Activated naive CD4-positive, alpha-beta T cell treated with anti-CD3 and anti-CD28 coated beads, Interleukin-2, amount 50 U/mL, for 72 hours (primary cell): ENCODE measurements around the gene STARD4. TPM values are rescaled to one million over a fixed set of nuclear protein-coding genes. Genes with fewer than 3 reads are reported as not detected.

Source experiments
- ATAC-seq, 2 donors: fragments of 150-1000 bp; cut with Tn5 transposase; 2 replicates each; pipeline ENCODE4 v1.10.0; 2021; ENCODE audit warnings: mild to moderate bottlenecking in 2 of 2, moderate library complexity in 2 of 2
- DNase-seq, 2 donors: peaks; one replicate each; pipeline ENCODE4 v3.0.0; 2021 to 2022; ENCODE audit warnings: low spot score in 2 of 2
- H3K27ac Mint-ChIP-seq, 2 donors: one replicate each; pipeline ENCODE4 v1.8.0; 2022; ENCODE audit warnings: mild to moderate bottlenecking in 2 of 2, mixed read lengths in 2 of 2
- H3K36me3 Mint-ChIP-seq, 2 donors: one replicate each; pipeline ENCODE4 v1.8.0; 2022; ENCODE audit warnings: mixed read lengths in 2 of 2
- H3K9me3 Mint-ChIP-seq, 2 donors: one replicate each; pipeline ENCODE4 v1.8.0; 2022; ENCODE audit warnings: mixed read lengths in 2 of 2
- total RNA-seq, 2 donors: library from RNA; stranded (reverse); gene quantifications; one replicate each; pipeline ENCODE4 v1.2.3, GENCODE V29; 2022

The STARD4 gene
- total RNA-seq, 2 donors from 2014 or later: 43.0 to 108 TPM

DNA sequence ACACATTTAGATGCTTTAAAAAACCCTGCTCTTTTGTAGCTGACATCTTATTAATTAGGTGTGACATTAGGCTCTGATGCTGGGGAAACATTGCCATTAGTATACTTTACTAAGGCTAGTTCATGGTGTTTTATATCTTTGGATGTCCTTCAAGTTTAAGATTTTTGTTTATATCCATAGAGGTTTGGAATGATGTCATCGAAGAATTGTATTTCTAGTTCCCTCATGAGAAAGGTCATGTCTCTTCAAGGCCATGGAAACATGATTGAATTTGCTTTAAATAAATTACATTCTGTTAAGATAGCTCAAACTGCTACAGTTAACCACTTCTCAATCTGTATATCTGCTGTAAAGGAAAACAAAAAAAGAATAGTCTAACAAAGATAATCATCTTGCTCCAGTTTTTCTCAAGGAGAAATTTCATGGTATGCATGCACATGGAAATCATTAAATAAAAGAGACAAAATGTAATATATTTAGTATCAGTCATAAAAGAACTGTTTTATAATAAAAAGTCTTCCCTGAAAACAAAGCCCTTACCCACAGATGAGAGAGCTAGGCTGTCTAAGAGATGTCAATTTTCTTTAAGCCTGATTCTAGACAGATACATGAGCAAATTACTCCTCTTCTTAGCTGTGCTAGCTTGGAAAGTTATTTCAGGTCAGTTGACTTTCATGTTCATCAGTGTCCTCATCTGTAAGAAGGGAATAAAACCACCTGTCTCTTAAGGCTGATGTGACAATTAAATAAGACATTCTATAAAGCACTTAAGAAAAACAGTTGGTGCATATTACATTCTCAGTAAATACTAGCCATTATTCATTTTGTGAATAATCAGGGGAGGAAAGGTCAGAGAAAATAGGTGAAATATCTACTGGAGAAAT, 25.0 kb upstream of the STARD4 start:
- H3K9me3 Mint-ChIP-seq: peaks cover 5 to 6% of the 10 kb centered on the region in 2 donors
- H3K36me3 Mint-ChIP-seq: peaks cover 0 to 10% of the 10 kb centered on the region in 2 donors
- no peak for ATAC-seq
- no peak for DNase-seq
- H3K27ac Mint-ChIP-seq: no peak overlapping the region

GRCh38 chr5:111535879-111536549, 23.7 kb upstream of the STARD4 start:
- peaks cover 0 to 10% of the 10 kb centered on the region in 2 donors for H3K36me3 Mint-ChIP-seq
- H3K27ac Mint-ChIP-seq: no peak overlapping the region
- ATAC-seq (peak; percentile 50 to 57), DNase-seq (no peak)
- H3K9me3 Mint-ChIP-seq: peaks cover 5 to 6% of the 10 kb centered on the region in 2 donors

DNA sequence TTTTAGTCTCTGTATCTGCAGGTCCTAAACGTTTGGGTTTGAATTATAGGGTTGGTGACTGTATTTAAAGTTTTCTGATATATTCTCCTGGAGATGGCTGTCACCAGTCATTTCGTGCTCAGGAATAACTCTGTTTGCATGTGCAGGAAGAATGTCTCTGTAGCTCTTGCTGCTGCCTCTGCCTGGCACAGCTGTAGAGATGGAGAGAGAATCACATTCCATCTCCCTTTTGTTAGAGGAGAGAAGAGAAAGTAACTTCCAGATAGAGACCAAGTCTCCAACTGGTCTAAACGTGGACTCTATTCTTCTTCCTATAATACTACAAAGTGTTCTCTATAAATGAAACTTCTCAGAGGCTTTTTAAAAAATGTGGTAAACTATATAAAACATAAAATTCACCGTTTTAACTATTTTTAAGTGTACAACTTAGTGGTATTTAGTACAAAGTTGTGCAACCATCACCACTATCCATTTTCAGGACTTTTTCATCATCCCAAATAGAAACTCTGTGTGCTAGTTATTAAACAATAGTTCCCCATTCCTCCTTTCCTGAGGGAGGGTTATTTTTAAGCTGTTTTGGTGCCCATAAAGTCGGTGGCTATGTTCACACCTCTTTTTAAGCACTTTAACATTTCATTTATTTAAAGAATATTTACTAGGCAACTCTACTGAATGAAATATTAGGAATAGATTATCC, 20.7 kb upstream of the STARD4 start:
- DNase-seq (no peak), ATAC-seq (no peak)
- Mint-ChIP-seq H3K27ac (no peak overlapping the region), H3K9me3 (peaks cover 6 to 9% of the 10 kb centered on the region in 2 donors), H3K36me3 (peaks cover 0 to 10% of the 10 kb centered on the region in 2 donors)

DNA sequence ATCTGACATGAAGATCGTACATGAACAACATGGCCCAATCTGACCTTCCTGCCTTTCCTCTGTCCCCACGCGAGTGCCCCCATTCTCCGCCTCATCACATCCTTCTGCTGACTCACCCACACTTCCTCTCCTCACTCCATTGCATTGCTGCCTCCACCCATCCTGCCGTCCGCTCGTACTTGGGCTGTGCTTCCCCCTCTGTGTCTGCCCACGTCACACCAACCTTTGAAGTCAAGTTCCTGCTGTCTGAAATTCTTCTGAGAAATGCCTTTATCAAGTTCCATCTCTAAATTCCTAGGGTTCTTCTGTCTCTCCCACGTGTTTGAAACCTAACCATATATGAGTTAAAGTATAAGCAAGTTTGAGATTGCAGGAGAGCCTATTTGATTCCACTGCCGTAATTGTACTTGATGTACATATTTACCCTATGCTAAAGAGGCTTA, 18.0 kb upstream of the STARD4 start:
- Mint-ChIP-seq H3K27ac (peak overlapping the region; percentile 45 to 92), H3K36me3 (peaks cover 0 to 10% of the 10 kb centered on the region in 2 donors), H3K9me3 (peaks cover 6 to 9% of the 10 kb centered on the region in 2 donors)
- DNase-seq (peak; percentile 61 to 88), ATAC-seq (peak; percentile 99 to 100)

GRCh38 chr5:111528056-111528455, 15.7 kb upstream of the STARD4 start:
- DNase-seq (no peak), ATAC-seq (no peak)
- H3K27ac Mint-ChIP-seq: no peak overlapping the region
- peaks cover 0 to 4% of the 10 kb centered on the region in 2 donors for H3K9me3 Mint-ChIP-seq
- no peaks in the 10 kb centered on the region for H3K36me3 Mint-ChIP-seq

DNA sequence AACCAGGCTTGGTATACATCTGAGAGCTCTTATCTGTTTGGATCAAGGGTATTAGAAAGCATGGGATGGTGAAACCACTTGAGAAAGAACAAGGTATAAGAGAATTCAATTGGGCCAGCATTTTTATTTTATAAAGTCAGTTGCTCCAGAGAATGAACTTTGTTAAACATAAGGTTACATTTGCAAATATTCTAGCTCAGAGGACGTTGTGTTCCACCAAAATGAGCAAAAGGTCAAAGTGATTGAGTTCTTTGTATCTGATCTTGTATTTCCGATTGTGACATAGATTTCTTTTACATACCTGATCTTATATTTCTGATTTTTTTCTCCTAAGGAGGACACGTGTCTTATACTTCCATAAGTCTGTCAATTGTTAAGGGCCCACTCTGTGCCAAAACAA, 8.6 kb upstream of the STARD4 start:
- ATAC-seq (no peak), DNase-seq (no peak)
- Mint-ChIP-seq H3K9me3 (no peaks in the 10 kb centered on the region), H3K36me3 (no peaks in the 10 kb centered on the region), H3K27ac (no peak overlapping the region)

DNA sequence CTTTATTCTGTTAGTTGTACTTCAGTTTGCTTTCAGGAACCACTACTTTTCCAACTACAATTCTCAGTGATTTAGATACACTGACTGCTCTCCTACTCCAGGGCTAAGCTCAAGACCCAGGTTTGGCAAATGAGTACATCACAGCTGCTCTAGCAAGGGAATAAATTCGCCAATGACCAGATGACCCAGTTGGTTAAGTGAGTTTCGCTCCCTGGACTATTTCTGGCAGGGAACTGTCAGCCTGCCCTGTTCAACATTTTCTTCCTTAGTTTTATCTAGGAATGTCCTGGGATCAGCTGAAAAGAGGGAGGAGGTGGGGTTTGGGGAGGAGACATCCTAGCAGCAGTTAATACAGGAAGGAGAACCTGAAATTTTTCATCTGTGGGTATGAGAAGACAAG, 6.4 kb upstream of the STARD4 start:
- ATAC-seq (no peak), DNase-seq (no peak)
- no peaks in the 10 kb centered on the region for H3K9me3 Mint-ChIP-seq
- H3K27ac Mint-ChIP-seq: no peak overlapping the region
- H3K36me3 Mint-ChIP-seq: no peaks in the 10 kb centered on the region

- peak overlapping the region in 1 of 2 donors; percentile 56 for H3K27ac Mint-ChIP-seq
- no peak for ATAC-seq
Observed at GRCh38 chr5:111517853-111518501, 5.6 kb upstream of the STARD4 start.

DNA sequence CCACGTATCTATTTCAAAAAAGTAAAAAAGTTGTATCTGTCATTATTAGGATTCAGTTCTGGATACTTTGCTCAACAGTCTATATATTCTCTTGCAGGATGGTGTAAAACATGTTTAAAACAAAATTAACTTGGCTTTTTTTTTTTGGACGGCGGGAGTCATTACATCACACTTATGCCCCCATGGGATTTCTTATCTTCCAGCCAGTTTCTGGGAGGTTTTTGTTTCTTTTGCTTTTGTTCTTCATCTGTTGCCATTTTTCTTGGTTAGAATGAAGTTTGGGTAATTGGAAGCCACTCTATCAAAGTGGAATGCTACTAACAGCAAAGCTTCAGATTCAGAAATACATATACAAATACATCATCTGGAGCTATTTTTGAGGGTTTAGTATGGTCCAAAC, 1.8 kb upstream of the STARD4 start:
- no peaks in the 10 kb centered on the region for H3K9me3 Mint-ChIP-seq
- H3K27ac Mint-ChIP-seq: no peak overlapping the region
- peaks cover 13 to 16% of the 10 kb centered on the region in 2 donors for H3K36me3 Mint-ChIP-seq
- DNase-seq (no peak), ATAC-seq (no peak)

More at GRCh38 chr5:111517853-111518501, 5.6 kb upstream of the STARD4 start:
- DNase-seq: no peak
- H3K36me3 Mint-ChIP-seq: no peaks in the 10 kb centered on the region
- H3K9me3 Mint-ChIP-seq: no peaks in the 10 kb centered on the region

- H3K27ac Mint-ChIP-seq: peak overlapping the region; percentile 99
- H3K9me3 Mint-ChIP-seq: no peaks in the 10 kb centered on the region
- ATAC-seq: no peak
- no peak for DNase-seq
- peaks cover 13 to 16% of the 10 kb centered on the region in 2 donors for H3K36me3 Mint-ChIP-seq
Observed at GRCh38 chr5:111513131-111513520, 791 bp upstream of the STARD4 start.

GRCh38 chr5:111511831-111512374, 432 bp downstream of the STARD4 start:
- peaks cover 13 to 16% of the 10 kb centered on the region in 2 donors for H3K36me3 Mint-ChIP-seq
- no peaks in the 10 kb centered on the region for H3K9me3 Mint-ChIP-seq
- no peak for DNase-seq
- peak; percentile 0 to 18 for ATAC-seq
- H3K27ac Mint-ChIP-seq: peak overlapping the region; percentile 99

GRCh38 chr5:111511174-111511830, 1.0 kb downstream of the STARD4 start:
- peaks cover 13 to 16% of the 10 kb centered on the region in 2 donors for H3K36me3 Mint-ChIP-seq
- ATAC-seq: no peak
- no peaks in the 10 kb centered on the region for H3K9me3 Mint-ChIP-seq
- DNase-seq: no peak
- H3K27ac Mint-ChIP-seq: peak overlapping the region; percentile 99

DNA sequence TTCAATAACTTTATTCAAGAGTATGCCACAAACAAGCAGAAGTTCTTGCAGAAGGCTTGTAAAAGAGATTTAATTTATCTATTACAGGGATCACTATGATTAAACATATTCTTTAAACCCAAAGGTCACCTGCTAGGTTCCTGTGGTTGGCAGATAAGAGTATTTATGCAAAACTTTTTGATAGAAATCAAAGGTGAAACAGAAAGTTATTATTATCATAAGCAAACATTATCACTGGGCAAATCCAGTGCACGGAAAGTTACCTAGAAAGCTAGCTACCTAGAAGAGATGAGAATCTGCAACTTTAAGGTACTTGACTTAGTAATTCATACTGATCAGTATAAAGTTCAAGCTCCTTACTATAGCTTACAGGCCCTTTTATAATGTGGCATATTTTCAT, 3.2 kb downstream of the STARD4 start:
- no peak for ATAC-seq
- Mint-ChIP-seq H3K36me3 (peaks cover 13 to 22% of the 10 kb centered on the region in 2 donors), H3K27ac (no peak overlapping the region), H3K9me3 (no peaks in the 10 kb centered on the region)
- DNase-seq: no peak

DNA sequence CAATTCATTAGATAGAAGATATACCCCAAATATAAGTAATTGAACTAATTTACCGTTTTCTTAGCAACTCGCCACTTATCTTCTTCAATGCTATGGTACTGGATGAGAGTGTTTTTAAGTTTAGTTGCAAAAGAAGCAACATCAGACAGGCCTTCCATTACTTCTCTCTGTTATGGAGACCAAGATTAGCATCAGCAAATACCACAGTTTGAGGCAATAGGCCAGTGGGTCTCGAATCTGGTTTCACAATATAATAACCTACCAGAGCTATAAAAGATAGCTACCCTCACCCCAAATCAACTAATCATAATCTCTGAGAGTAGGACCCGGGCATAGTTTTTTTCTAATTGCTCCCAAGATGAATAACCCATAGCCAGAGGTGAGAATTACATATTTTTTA, 5.1 kb downstream of the STARD4 start:
- H3K27ac Mint-ChIP-seq: no peak overlapping the region
- ATAC-seq (no peak), DNase-seq (no peak)
- H3K36me3 Mint-ChIP-seq: peaks cover 12 to 17% of the 10 kb centered on the region in 2 donors
- H3K9me3 Mint-ChIP-seq: no peaks in the 10 kb centered on the region

DNA sequence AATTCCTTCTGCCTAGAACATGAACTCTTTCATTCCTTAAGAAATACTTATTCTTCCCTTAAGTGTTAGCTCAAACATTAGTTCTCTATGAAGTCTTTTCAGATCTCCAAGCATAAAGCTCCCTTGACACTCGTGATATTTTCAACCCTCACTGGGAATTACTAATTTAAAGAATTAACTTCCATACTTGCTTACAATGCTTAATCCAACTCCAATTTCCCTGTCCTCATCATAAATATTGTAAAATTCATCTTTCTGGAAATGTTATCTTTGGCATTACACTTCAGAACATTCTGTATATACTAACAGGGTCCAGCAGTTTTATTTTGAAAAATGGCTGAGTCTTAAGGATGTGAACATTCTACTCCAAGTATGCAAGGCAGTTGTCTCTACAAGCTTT, 7.2 kb downstream of the STARD4 start:
- Mint-ChIP-seq H3K27ac (no peak overlapping the region), H3K9me3 (no peaks in the 10 kb centered on the region), H3K36me3 (peaks cover 6 to 18% of the 10 kb centered on the region in 2 donors)
- ATAC-seq: no peak
- DNase-seq: no peak

DNA sequence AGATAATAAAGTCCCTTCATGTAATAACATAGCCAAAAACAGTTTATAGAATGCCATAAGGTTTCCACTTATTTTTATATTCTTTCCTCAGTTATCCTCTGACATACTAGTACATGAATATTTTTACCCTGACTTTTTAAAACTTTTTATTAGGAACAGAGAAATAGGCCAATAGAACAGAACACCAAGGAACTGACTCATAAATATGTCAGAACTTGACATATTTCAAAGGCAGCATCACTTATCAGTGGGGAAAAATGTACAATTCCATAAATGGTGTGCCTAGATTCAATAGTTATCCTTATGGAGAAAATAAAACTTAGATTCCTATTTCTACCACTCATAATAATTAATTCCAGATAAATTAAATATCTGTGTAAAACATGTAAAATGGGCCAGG, 9.4 kb downstream of the STARD4 start:
- DNase-seq: no peak
- Mint-ChIP-seq H3K36me3 (peaks cover 6 to 27% of the 10 kb centered on the region in 2 donors), H3K9me3 (no peaks in the 10 kb centered on the region), H3K27ac (no peak overlapping the region)
- ATAC-seq: no peak
